Measurements from ENCODE around the gene ITLN1. TPM values are rescaled to one million over a fixed set of nuclear protein-coding genes. Genes with fewer than 3 reads are reported as not detected.

ITLN1 gene
- polyA plus RNA-seq, 1 experiment: not detected

DNA sequence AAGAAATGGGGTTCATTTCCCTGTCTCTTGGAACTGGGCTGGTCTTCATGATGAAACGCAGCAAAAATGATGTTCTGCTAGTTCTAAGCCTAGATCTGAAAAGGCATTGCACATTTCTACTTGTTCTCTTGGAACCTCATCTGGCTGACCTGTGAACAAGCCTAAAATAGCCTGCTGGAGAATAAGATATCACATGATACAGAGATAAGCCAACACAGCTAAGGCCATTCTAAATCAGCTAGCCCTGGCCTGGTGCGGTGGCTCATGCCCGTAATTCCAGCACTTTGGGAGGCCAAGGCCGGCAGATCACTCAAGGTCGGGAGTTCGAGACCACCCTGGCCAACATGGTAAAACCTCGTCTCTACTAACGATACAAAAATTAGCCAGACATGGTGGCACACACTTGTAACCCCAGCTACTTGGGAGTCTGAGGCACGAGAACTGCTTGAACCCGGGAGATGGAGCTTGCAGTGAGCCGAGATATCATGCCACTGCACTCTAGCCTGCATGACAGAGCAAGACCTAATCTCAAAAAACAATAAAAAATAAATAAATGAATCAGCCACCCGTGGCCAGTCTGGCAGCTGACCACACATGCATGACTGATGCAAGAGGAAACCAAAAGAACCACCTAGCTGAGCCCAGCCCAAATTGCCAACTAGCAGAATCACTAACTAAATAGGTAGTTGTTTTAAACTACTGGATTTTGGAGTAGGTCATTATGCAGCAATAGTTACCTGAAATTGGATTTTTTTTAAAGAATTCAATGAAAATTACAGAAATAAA lies 40.3 kb downstream of the ITLN1 start:
- Histone ChIP-seq H3K27me3 (ENCODE audit: control insufficient read depth, insufficient read depth, low read length) (no peaks in the 10 kb centered on the region), H3K9me3 (ENCODE audit: control insufficient read depth, insufficient read depth, low read length) (no peaks in the 10 kb centered on the region; the same call in 1 of the 2 replicates), H3K27ac (ENCODE audit: low read depth, low read length) (no peak overlapping the region), H3K4me3 (ENCODE audit: low read depth, low read length) (no peak overlapping the region)
- ChIA-PET POLR2A (no interaction called here), CTCF (no interaction called here)
- TF ChIP-seq, protein P1, sequence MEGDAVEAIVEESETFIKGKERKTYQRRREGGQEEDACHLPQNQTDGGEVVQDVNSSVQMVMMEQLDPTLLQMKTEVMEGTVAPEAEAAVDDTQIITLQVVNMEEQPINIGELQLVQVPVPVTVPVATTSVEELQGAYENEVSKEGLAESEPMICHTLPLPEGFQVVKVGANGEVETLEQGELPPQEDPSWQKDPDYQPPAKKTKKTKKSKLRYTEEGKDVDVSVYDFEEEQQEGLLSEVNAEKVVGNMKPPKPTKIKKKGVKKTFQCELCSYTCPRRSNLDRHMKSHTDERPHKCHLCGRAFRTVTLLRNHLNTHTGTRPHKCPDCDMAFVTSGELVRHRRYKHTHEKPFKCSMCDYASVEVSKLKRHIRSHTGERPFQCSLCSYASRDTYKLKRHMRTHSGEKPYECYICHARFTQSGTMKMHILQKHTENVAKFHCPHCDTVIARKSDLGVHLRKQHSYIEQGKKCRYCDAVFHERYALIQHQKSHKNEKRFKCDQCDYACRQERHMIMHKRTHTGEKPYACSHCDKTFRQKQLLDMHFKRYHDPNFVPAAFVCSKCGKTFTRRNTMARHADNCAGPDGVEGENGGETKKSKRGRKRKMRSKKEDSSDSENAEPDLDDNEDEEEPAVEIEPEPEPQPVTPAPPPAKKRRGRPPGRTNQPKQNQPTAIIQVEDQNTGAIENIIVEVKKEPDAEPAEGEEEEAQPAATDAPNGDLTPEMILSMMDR (IDR thresholded peaks at IDR 0.05; ENCODE audit: low read depth, low read length): no peak
- DNase-seq (ENCODE audit: low read depth, low spot score): no peak

DNA sequence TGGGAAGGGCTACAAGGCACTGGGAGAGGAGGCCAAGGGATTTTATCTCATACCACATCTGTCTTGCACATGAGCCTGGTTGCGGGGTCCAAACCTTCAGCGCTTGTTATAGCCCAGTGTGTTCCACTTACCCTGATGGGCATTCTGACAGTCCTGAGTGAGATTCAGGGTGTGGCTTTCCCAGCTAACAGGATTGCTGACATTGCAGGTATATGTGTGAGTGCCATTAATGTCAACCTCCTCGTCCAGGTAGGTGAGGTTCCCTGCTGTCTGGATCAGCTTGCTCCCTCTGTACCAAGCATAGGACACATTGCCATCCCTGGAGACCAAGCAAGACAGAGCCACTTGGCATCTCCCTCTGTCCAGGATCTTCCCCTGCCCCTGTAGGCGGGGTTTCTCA lies 43.9 kb downstream of the ITLN1 start:
- H3K27ac ChIP-seq (ENCODE audit: low read depth, low read length): no peak overlapping the region
- no peak overlapping the region for H3K4me3 ChIP-seq (ENCODE audit: low read depth, low read length)
- TF ChIP-seq, protein P1 (IDR thresholded peaks at IDR 0.05; ENCODE audit: low read depth, low read length): no peak
- no peak for DNase-seq (ENCODE audit: low read depth, low spot score)
- POLR2A ChIA-PET: no interaction called here
- H3K27me3 ChIP-seq (ENCODE audit: control insufficient read depth, insufficient read depth, low read length): no peaks in the 10 kb centered on the region
- H3K9me3 ChIP-seq (ENCODE audit: control insufficient read depth, insufficient read depth, low read length): no peaks in the 10 kb centered on the region; the same call in 1 of the 2 replicates
- CTCF ChIA-PET: no interaction called here

DNA sequence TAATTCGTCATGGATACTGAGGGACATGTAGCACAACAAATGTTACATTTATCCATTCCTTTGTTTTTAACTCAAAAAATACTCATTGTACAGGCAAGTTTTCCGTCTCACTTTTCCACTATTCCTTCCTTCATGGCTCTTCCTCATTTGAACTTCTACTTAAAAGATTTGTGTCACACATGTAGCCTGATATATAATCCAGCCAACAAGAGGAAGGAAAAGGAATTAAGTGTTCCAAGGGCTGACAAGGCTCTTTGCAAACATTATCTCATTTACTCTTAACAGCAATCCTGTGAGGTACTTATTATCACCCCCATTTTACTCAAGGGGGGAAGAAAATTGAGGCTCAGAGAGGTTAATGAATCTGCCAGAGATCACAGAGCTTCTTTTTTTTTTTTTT lies 45.2 kb downstream of the ITLN1 start:
- H3K4me3 ChIP-seq (ENCODE audit: low read depth, low read length): no peak overlapping the region
- POLR2A ChIA-PET: no interaction called here
- H3K27ac ChIP-seq (ENCODE audit: low read depth, low read length): no peak overlapping the region
- CTCF ChIA-PET: no interaction called here
- DNase-seq (ENCODE audit: low read depth, low spot score): no peak
- H3K27me3 ChIP-seq (ENCODE audit: control insufficient read depth, insufficient read depth, low read length): no peaks in the 10 kb centered on the region
- TF ChIP-seq, protein P1 (IDR thresholded peaks at IDR 0.05; ENCODE audit: low read depth, low read length): no peak
- H3K9me3 ChIP-seq (ENCODE audit: control insufficient read depth, insufficient read depth, low read length): no peaks in the 10 kb centered on the region; the same call in 1 of the 2 replicates

DNA sequence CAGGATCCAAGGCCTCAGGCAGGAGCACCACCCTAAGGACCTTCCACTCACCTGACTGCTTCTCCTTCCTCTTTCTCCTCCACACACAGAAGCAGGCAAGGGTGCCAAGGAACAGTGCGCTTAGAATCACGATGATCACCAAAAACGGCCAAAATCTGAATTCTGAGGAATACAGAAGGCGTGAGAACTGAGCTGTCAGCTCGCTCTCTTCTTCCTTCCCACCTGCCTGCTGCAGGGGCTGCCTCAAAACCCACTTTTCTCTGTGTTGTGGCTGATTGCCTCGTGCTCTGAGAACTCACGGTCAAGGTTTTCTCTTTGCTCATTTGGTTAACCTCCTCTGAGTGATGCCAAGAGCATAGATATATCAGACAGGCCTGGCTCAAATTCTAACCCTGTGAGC lies 46.1 kb downstream of the ITLN1 start:
- no peak for DNase-seq (ENCODE audit: low read depth, low spot score)
- no peak overlapping the region for H3K27ac ChIP-seq (ENCODE audit: low read depth, low read length)
- TF ChIP-seq, protein P1 (IDR thresholded peaks at IDR 0.05; ENCODE audit: low read depth, low read length): no peak
- H3K4me3 ChIP-seq (ENCODE audit: low read depth, low read length): no peak overlapping the region
- H3K9me3 ChIP-seq (ENCODE audit: control insufficient read depth, insufficient read depth, low read length): no peaks in the 10 kb centered on the region
- H3K27me3 ChIP-seq (ENCODE audit: control insufficient read depth, insufficient read depth, low read length): no peaks in the 10 kb centered on the region
- POLR2A ChIA-PET: no interaction called here
- CTCF ChIA-PET: no interaction called here

DNA sequence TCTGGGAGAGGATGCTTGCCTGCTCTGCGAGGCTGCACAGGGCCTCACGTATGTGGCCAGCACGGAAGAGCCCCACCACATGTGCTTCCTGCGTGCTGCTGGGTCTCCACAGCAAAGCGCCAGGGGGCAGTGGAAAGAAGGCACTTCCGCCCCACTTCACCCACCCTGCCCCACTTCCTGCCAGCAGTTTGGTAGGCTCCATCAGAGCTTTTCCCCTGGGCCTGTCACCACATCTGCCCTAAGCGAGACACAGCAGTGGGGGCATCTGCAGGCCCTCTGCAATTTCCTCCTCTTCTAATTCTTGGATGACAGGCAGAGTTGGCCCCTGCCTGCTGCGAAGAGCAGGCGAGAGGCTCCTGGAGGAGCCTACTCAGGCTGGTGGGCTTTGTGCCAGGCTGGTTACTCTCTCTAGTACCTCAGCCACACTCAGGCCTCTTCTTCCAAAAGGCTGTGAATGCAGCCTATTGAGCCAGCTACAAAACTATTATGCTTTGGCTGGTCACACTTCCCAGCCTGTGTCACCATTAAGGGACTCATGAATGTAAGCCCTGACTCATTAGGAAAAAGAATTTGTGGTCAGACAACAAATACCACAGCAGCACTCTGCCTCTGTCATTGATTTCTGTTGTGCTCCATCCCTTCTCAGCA lies 47.3 kb downstream of the ITLN1 start:
- CTCF ChIA-PET: interaction anchor here (1.3 to 5.0 kb wide), 2 partner anchors 115 to 303 kb away, joined by 4 to 59 read pairs; partner anchors contain the start of gene ITLN2
- TF ChIP-seq, protein P1 (IDR thresholded peaks at IDR 0.05; ENCODE audit: low read depth, low read length): no peak
- Histone ChIP-seq H3K9me3 (ENCODE audit: control insufficient read depth, insufficient read depth, low read length) (no peaks in the 10 kb centered on the region), H3K4me3 (ENCODE audit: low read depth, low read length) (no peak overlapping the region), H3K27ac (ENCODE audit: low read depth, low read length) (no peak overlapping the region), H3K27me3 (ENCODE audit: control insufficient read depth, insufficient read depth, low read length) (no peaks in the 10 kb centered on the region)
- POLR2A ChIA-PET: no interaction called here
- DNase-seq (ENCODE audit: low read depth, low spot score): no peak
